GM23338 (cell line): ENCODE measurements around the gene ST8SIA2.

Experiments used
- CREB1 ChIP-seq: fragments of 250-450 bp; sonication (Bioruptor Pico); IDR thresholded peaks from 2 replicates; pipeline ENCODE4 v1.5.0; 2020; ENCODE audit warnings: low read depth, mild to moderate bottlenecking, moderate library complexity
- CTCF ChIP-seq, 2 experiments: fragments of 200-600 bp in 1 of 2; sonication (generic) in 1 of 2; conservative IDR thresholded peaks; 2 replicates each; pipeline versions ENCODE4 v1.5.1 to v1.6.1; 2016 to 2017; ENCODE audit warnings: antibody characterized with exemption in 2 of 2, low read depth in 2 of 2, mild to moderate bottlenecking in 2 of 2, moderate library complexity in 1 of 2
- EZH2 ChIP-seq: fragments of 200-600 bp; sonication (generic); IDR thresholded peaks from one replicate; pipeline ENCODE4 v1.8.0; 2017; ENCODE audit warnings: antibody characterized with exemption, mild to moderate bottlenecking, low read depth; ENCODE audit not compliant: unreplicated experiment
- EZH2phosphoT487 ChIP-seq: fragments of 200-600 bp; sonication (generic); IDR thresholded peaks from one replicate; pipeline ENCODE4 v1.8.1; 2018; ENCODE audit warnings: antibody characterized with exemption; ENCODE audit not compliant: unreplicated experiment
- JUNB ChIP-seq: IDR thresholded peaks from one replicate; pipeline ENCODE4 v1.6.1; 2016; ENCODE audit warnings: antibody characterized with exemption; ENCODE audit not compliant: unreplicated experiment
- NANOG ChIP-seq: IDR thresholded peaks from 2 replicates; pipeline ENCODE4 v1.6.1; 2016; ENCODE audit warnings: antibody characterized with exemption, borderline replicate concordance
- POLR2AphosphoS5 ChIP-seq: IDR thresholded peaks from 2 replicates; pipeline ENCODE4 v1.6.1; 2016; ENCODE audit warnings: antibody characterized with exemption, low read depth
- REST ChIP-seq: IDR thresholded peaks from one replicate; pipeline ENCODE4 v1.6.1; 2018; ENCODE audit warnings: antibody characterized with exemption; ENCODE audit not compliant: unreplicated experiment
- ZNF114 ChIP-seq: fragments of 250-450 bp; sonication (Bioruptor Pico); IDR thresholded peaks from 2 replicates; pipeline ENCODE4 v1.5.0; 2020; ENCODE audit warnings: mild to moderate bottlenecking, moderate library complexity
- ZNF331 ChIP-seq: fragments of 250-450 bp; sonication (Bioruptor Pico); IDR thresholded peaks from 2 replicates; pipeline ENCODE4 v1.5.0; 2020; ENCODE audit warnings: low read depth, mild to moderate bottlenecking, moderate library complexity
- ZNF462 ChIP-seq: fragments of 250-450 bp; sonication (Bioruptor Pico); IDR thresholded peaks from 2 replicates; pipeline ENCODE4 v1.5.0; 2020; ENCODE audit warnings: mild to moderate bottlenecking, moderate library complexity
- TF ChIP-seq, protein P1 (sequence below): IDR thresholded peaks from 2 replicates; pipeline ENCODE4 v1.6.1; 2016; ENCODE audit warnings: antibody characterized with exemption

GRCh38 chr15:92409006-92409405 lies 15.3 kb downstream of the ST8SIA2 start:
- TF ChIP-seq CTCF (conservative IDR thresholded peaks at IDR 0.05; ENCODE audit: low read depth in 2 of 2) = no peak
- no peak for TF ChIP-seq POLR2AphosphoS5
- TF ChIP-seq NANOG = no peak
- no peak for TF ChIP-seq REST
- no peak for TF ChIP-seq ZNF331 (CRISPR knock-in tag)
- TF ChIP-seq EZH2 = no peak
- no peak for TF ChIP-seq EZH2phosphoT487
- TF ChIP-seq JUNB = no peak
- no peak for TF ChIP-seq CREB1 (CRISPR knock-in tag)
- no peak for TF ChIP-seq ZNF462
- TF ChIP-seq, protein P1, sequence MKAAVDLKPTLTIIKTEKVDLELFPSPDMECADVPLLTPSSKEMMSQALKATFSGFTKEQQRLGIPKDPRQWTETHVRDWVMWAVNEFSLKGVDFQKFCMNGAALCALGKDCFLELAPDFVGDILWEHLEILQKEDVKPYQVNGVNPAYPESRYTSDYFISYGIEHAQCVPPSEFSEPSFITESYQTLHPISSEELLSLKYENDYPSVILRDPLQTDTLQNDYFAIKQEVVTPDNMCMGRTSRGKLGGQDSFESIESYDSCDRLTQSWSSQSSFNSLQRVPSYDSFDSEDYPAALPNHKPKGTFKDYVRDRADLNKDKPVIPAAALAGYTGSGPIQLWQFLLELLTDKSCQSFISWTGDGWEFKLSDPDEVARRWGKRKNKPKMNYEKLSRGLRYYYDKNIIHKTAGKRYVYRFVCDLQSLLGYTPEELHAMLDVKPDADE = no peak
- TF ChIP-seq ZNF114 (CRISPR knock-in tag) = no peak
